ENCODE measurements around the gene IL1RAPL1.

DNA sequence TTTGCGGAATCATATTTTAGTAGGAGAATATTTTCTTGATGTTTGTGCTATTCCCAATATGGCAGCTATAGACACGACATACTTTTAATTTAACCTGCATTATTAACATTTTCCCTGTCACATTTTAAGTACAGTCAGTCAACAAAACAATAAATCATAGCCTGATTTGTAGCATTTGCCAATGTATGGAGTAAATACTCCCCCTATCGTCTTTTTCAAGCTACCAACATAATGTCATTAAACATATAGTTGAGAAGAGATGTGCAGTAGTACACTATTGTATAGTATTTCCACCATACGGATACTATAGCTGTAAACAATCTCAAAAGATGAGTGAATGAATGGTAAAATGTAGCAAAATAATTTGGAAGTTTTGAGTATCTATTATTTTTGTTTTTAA is 1324.4 kb downstream of the IL1RAPL1 start:
- TF ChIP-seq, protein P1, sequence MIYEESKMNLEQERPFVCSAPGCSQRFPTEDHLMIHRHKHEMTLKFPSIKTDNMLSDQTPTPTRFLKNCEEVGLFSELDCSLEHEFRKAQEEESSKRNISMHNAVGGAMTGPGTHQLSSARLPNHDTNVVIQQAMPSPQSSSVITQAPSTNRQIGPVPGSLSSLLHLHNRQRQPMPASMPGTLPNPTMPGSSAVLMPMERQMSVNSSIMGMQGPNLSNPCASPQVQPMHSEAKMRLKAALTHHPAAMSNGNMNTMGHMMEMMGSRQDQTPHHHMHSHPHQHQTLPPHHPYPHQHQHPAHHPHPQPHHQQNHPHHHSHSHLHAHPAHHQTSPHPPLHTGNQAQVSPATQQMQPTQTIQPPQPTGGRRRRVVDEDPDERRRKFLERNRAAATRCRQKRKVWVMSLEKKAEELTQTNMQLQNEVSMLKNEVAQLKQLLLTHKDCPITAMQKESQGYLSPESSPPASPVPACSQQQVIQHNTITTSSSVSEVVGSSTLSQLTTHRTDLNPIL (CRISPR knock-in tag; IDR thresholded peaks at IDR 0.05; ENCODE audit: low read depth) = no peak
- TF ChIP-seq ZFP30 (CRISPR knock-in tag; IDR thresholded peaks at IDR 0.05) (no peak), ZFP3 (CRISPR knock-in tag; IDR thresholded peaks at IDR 0.05) (no peak), RARB (CRISPR knock-in tag; IDR thresholded peaks at IDR 0.05) (no peak)
- TF ChIP-seq, protein P2, sequence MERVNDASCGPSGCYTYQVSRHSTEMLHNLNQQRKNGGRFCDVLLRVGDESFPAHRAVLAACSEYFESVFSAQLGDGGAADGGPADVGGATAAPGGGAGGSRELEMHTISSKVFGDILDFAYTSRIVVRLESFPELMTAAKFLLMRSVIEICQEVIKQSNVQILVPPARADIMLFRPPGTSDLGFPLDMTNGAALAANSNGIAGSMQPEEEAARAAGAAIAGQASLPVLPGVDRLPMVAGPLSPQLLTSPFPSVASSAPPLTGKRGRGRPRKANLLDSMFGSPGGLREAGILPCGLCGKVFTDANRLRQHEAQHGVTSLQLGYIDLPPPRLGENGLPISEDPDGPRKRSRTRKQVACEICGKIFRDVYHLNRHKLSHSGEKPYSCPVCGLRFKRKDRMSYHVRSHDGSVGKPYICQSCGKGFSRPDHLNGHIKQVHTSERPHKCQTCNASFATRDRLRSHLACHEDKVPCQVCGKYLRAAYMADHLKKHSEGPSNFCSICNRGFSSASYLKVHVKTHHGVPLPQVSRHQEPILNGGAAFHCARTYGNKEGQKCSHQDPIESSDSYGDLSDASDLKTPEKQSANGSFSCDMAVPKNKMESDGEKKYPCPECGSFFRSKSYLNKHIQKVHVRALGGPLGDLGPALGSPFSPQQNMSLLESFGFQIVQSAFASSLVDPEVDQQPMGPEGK (CRISPR knock-in tag; IDR thresholded peaks at IDR 0.05; ENCODE audit: borderline replicate concordance) = no peak

All from SK-N-SH treated with all-trans-retinoic acid at 6 μM for 48 hours (cell line).